HG03521 (cell line): ENCODE results near the gene UGT2B7.
"Not testable (repeated sequence)": the region's sequence is repeated elsewhere in the genome, so short reads cannot be mapped to it uniquely, and the experiment has no call there.

Source experiments
- ATAC-seq: cut with Tn5 transposase; IDR thresholded peaks from one replicate; pipeline ENCODE4 v1.9.1; 2021; ENCODE audit warnings: mild to moderate bottlenecking, moderate library complexity; ENCODE audit not compliant: unreplicated experiment

UGT2B7 gene

GRCh38 chr4:69078852-69079251 is 17.4 kb upstream of the UGT2B7 start:
- ATAC-seq = no peak

- ATAC-seq = no peak
These were observed 7.8 kb upstream of the UGT2B7 start for GRCh38 chr4:69088473-69088872.

- no peak for ATAC-seq
These were observed 6.9 kb upstream of the UGT2B7 start for GRCh38 chr4:69089388-69089787.

DNA sequence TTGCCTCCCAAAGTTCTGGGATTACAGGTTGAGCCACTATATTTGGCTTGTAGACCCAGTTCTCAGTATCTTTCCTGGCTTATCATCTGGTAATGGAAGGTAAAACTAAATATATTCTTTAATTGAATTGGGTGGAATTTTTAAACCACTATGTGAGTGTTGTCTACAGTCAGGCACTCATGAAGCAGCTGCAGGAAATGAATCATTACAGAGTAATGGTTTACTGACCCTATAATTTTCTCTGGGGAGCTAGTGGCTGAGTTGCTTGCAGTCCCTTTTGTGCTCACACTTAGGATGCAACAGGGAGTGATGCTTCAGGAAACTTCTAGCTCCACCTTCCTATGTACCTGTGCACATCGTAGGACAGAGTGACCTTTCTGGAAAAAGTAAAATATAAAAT is 4.1 kb upstream of the UGT2B7 start:
- no peak for ATAC-seq

DNA sequence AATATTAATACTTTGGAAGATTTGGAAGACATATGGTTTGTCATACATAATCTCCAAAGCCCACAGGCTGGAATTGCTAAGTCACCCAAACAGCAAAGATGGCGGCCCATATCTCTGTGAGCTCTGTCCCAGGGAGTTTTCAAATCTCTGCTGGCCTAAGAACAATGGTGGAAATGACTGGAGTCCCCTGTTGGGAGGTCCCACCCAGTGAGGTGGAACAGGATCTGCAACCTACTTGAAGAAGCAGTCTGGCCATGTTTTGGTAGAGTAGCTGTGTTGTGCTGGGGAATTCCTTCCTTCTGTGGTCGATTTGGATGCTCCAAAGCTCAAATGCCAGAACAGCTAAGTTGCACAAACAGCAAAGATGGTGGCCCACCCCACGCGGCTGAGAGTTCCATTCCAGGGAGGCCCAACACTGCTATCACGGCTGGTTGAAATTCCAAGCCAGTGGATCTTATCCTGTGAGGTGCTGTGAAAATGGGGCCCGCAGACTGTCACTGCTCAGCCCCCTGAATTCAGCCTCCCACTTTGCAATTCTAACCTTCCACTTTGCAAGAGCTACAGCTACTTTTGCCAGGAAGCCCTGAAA is 3.2 kb upstream of the UGT2B7 start:
- no peak for ATAC-seq

DNA sequence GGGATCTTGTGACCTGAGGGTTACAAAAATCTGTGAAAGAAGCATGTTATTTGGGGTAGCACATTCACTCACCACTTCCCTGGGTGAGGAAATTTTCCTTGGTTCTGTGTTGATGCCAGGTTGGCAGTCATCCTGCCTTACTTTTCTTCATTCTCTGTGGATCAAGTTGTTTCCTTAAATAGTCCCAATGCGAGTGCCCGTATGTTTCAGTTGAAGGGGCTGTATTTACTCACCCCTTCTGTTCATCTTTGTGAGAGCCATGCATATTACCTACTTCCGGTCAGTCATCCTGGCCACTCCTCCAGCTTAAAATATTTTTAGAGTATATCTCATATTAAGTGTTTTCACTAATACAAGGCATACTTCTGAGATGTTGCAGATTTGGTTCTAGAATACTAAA is 2.6 kb upstream of the UGT2B7 start:
- ATAC-seq = no peak

DNA sequence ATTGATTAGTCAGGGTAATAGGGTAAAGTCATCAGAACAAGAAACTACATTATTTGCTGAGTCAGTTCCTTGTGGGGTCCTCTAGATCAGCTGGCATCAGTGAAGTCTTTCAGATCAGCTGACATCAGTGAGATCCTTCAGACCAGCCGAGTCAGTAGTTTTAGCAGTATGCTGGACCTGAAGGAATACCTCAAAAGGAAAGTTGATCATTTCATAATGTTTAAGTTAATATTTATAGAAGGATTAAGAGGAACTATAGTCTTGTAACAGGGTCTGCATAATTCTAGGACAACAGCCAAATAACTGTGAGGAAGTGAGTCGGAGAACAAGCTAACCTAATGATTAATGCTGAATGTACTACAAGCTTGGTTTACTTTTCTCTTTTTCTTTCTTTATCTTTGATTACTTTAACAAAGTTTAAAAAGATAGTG is 958 bp upstream of the UGT2B7 start:
- ATAC-seq = no peak

DNA sequence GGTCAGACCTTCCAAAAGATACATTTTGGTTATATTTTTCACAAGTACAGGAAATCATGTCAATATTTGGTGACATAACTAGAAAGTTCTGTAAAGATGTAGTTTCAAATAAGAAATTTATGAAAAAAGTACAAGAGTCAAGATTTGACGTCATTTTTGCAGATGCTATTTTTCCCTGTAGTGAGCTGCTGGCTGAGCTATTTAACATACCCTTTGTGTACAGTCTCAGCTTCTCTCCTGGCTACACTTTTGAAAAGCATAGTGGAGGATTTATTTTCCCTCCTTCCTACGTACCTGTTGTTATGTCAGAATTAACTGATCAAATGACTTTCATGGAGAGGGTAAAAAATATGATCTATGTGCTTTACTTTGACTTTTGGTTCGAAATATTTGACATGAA is 536 bp downstream of the UGT2B7 start:
- ATAC-seq = no peak

GRCh38 chr4:69098470-69098869 is 2.2 kb downstream of the UGT2B7 start:
- no peak for ATAC-seq

DNA sequence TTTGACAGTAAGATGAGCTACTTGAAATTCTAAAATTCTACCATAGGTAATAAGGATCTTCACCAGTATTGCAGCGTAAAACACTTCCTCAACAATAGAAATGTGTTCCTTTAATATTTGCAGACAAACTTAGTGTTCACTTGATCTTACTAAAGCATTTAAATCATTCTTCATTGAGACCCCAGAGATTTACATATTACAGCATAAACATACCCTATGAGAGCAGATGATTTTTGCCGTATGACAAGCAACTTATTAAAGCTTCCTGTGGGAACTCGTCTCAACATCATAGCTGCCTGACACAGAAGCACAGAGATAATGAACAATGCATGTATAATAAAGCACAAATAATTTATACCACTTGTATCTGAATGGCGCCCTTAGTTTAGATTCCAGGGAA is 3.6 kb downstream of the UGT2B7 start:
- no peak for ATAC-seq

DNA sequence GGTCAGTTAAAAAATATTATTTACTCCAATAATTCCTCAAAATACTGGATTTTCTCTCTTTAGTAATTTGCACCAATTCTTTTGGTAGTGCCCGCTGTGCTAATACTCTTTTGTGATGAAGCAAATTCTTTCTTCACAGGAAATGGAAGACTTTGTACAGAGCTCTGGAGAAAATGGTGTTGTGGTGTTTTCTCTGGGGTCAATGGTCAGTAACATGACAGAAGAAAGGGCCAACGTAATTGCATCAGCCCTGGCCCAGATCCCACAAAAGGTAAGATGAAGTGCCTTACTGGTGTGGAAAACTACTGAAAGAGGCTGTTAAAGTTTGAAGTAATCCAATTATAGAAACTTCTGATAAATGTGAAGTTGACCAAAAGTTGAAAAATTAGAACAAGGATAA is 6.4 kb downstream of the UGT2B7 start:
- not testable (repeated sequence) for ATAC-seq

- no peak for ATAC-seq
These were observed 8.5 kb downstream of the UGT2B7 start for GRCh38 chr4:69104719-69105275.

- not testable (repeated sequence) for ATAC-seq
These were observed 19.0 kb downstream of the UGT2B7 start for GRCh38 chr4:69115151-69115850.

GRCh38 chr4:69115851-69116213 is 19.6 kb downstream of the UGT2B7 start:
- ATAC-seq = no peak

- no peak for ATAC-seq
These were observed 20.5 kb downstream of the UGT2B7 start for GRCh38 chr4:69116645-69117321.

DNA sequence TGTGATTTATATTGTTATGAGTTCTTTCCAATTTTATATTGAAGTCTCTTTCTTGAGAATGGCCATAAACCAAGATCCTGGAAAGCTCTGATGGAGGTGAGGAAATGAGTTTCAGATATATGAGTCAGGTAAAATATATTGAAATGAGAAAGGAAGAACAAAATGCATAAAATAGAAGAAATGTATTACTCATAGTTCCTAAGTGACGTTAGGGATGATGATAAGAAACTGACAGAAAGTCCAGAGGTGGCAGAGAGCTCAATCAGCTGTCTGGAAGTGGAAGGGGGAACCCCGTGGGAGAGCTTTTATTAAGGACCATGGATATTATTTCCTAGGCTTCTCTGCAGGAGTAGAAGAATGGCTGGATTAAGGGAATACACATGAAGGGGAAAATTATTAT is 24.6 kb downstream of the UGT2B7 start:
- ATAC-seq = no peak

DNA sequence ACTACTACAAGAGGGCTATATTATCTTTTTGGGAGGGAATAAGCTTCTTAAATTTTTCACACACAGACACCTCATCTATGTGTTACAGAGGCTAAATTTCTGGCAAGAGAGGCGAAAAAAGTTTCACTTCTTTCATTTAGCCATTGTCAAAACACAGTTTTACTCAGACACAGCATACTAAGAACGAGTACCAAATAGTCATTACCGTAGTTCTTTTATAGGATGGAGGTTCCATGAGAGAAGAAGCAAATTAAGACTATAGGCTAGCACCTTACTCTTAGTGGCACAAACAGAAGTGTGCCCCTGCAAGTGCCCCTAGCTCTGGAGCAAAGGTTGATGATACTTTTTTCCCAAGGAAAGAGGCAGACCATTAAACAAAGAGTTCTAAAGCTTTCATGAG is 26.2 kb downstream of the UGT2B7 start:
- ATAC-seq = no peak

DNA sequence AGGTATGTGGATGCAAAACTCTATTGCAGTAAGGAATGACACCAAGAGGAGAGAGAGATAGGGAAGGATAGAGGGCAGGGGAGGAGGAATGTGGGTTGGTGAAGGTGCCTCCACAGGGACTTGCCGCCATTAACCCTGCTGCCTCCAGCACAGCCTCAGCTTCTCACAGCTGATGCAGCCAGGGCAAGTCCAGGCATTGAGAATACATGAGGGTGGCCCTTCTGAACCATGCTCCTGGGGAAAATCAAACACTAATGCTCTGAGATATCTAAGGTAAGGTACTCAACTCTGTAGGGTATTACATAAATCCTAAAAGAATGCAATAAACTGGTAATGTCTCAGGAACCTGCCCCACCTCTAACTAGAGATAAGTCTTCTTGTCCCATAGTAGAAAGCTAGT is 28.7 kb downstream of the UGT2B7 start:
- no peak for ATAC-seq

DNA sequence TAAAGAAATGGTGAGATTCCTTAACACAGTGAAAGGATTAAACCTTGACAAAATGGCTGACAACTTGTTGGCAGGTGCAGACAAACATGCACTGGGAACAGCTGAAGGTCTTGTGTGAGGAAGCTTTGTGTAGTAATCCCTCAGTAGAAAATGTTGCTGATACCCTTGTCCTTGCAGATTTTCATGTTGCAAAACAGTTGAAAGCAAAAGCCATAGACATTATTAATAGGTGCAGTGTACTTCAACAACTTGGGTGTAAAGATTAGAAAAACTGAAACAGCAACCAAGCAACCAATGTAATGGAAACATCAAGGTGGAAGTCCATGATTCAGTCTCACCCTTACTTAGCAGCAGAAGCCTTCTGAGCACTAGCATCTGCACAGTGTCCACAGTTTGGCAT is 29.8 kb downstream of the UGT2B7 start:
- ATAC-seq = no peak

DNA sequence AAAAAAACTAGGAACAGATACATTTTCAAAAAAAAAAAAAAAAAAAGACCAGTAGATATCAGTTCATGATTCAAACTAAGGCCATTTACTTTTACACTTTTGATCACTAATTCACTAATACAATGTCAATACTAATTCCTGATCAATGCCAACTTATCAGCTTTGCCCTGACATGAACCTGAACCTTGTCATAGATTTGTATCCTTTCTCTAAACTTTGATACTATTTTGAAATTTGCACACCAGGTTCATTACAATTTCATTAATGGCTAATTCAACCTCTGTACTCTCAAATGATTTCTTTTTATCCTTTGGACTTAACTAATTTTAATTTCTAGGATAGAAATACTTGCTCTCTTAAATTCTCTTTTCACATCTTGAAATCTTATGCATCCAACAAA is 37.7 kb downstream of the UGT2B7 start:
- no peak for ATAC-seq

- ATAC-seq = no peak
These were observed 38.2 kb downstream of the UGT2B7 start for GRCh38 chr4:69134471-69134870.

DNA sequence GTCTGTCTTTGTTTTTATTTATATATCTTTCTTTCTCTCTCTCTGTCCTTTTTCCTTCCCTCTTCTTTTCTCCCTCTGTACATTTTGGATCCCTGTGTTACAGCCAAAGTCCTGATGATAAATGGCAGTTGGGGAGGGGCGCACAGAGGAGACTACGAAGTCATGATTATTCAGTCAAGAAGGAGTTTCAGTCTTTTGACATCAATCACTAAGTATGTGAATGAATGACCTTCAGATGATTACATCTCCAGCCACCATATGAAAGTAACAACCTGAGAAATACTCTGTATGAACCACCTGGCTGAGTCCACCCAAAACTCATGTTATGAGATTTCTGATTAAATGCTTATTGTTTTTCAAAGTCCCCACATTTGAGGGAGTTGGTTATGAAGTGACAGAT is 45.0 kb downstream of the UGT2B7 start:
- ATAC-seq = no peak
